Measurements from ENCODE around the gene TCEANC.

Gene TCEANC

GRCh38 chrX:13703589-13703988 lies 50.6 kb downstream of the TCEANC start:
- H3K9me3 Mint-ChIP-seq: no peaks in the 10 kb centered on the region
- peaks cover 26% of the 10 kb centered on the region for H3K4me1 Mint-ChIP-seq (ENCODE audit: low read depth)
- no peak for DNase-seq (ENCODE audit: low spot score)
- peaks cover 9% of the 10 kb centered on the region for H3K36me3 Mint-ChIP-seq (ENCODE audit: low read depth)
- H3K4me3 Mint-ChIP-seq: no peak overlapping the region
- H3K27ac Mint-ChIP-seq: no peak overlapping the region
- no peaks in the 10 kb centered on the region for H3K27me3 Mint-ChIP-seq (ENCODE audit: low read depth)

- no peak for DNase-seq (ENCODE audit: low spot score)
- H3K27ac Mint-ChIP-seq: no peak overlapping the region
- peaks cover 29% of the 10 kb centered on the region for H3K36me3 Mint-ChIP-seq (ENCODE audit: low read depth)
- H3K4me3 Mint-ChIP-seq: no peak overlapping the region
- no peaks in the 10 kb centered on the region for H3K9me3 Mint-ChIP-seq
- no peaks in the 10 kb centered on the region for H3K27me3 Mint-ChIP-seq (ENCODE audit: low read depth)
- H3K4me1 Mint-ChIP-seq (ENCODE audit: low read depth): no peaks in the 10 kb centered on the region
Measured at GRCh38 chrX:13711141-13711540, 58.2 kb downstream of the TCEANC start.
